GM23338 (cell line): Measurements from ENCODE around the gene NGLY1. TPM values are rescaled to one million over a fixed set of nuclear protein-coding genes. Genes with fewer than 3 reads are reported as not detected.

ENCODE experiments used
- ATAC-seq: fragments of 200-7000 bp; cut with Tn5 transposase; 3 replicates; pipeline ENCODE4 v1.9.1; 2020
- DNase-seq: peaks from one replicate; pipeline ENCODE4 v3.0.0-alpha.2; 2015; ENCODE audit warnings: low spot score
- H2AFZ ChIP-seq: fragments of 200-600 bp; sonication (generic); 2 replicates; pipeline ENCODE4 v1.8.0; 2016; ENCODE audit warnings: antibody characterized with exemption, mild to moderate bottlenecking, moderate library complexity
- H3F3A ChIP-seq: fragments of 200-600 bp; sonication (generic); replicated peaks from 2 replicates; pipeline ENCODE4 v1.8.0; 2017; ENCODE audit warnings: antibody characterized with exemption, mixed run types, low read depth
- H3K27ac ChIP-seq: fragments of 200-600 bp; sonication (generic); 2 replicates; pipeline ENCODE4 v1.6.1; 2016; ENCODE audit warnings: low read depth
- H3K27me3 ChIP-seq: fragments of 200-600 bp; sonication (generic); 2 replicates; pipeline ENCODE4 v1.8.0; 2016; ENCODE audit warnings: mild to moderate bottlenecking, mixed run types, moderate library complexity; ENCODE audit not compliant: insufficient read depth
- H3K36me3 ChIP-seq: fragments of 200-600 bp; sonication (generic); 2 replicates; pipeline ENCODE4 v1.8.0; 2016; ENCODE audit warnings: mild to moderate bottlenecking; ENCODE audit not compliant: insufficient read depth
- H3K4me1 ChIP-seq: fragments of 200-600 bp; sonication (generic); 2 replicates; pipeline ENCODE4 v1.8.0; 2016; ENCODE audit warnings: mild to moderate bottlenecking, moderate library complexity; ENCODE audit not compliant: insufficient read depth
- H3K4me2 ChIP-seq: fragments of 200-600 bp; sonication (generic); 2 replicates; pipeline ENCODE4 v1.7.1; 2017; ENCODE audit warnings: mixed run types
- H3K4me3 ChIP-seq: fragments of 200-600 bp; sonication (generic); 2 replicates; pipeline ENCODE4 v1.6.1; 2016; ENCODE audit warnings: mixed run types
- H3K79me2 ChIP-seq: fragments of 200-600 bp; sonication (generic); replicated peaks from 2 replicates; pipeline ENCODE4 v1.8.0; 2017; ENCODE audit warnings: mild to moderate bottlenecking; ENCODE audit not compliant: insufficient read depth
- H3K9me2 ChIP-seq: fragments of 200-600 bp; sonication (generic); 2 replicates; pipeline ENCODE4 v1.8.0; 2017; ENCODE audit not compliant: insufficient read depth
- H4K20me1 ChIP-seq: fragments of 200-600 bp; sonication (generic); replicated peaks from 2 replicates; pipeline ENCODE4 v1.8.0; 2017; ENCODE audit warnings: mild to moderate bottlenecking; ENCODE audit not compliant: insufficient read depth
- H3K27ac Mint-ChIP-seq: 2 replicates; pipeline ENCODE4 v1.8.0; 2020; ENCODE audit warnings: inconsistent platforms, mild to moderate bottlenecking, moderate library complexity, mixed read lengths
- H3K27me3 Mint-ChIP-seq: 3 replicates; pipeline ENCODE4 v1.8.0; 2022; ENCODE audit warnings: low read depth, mild to moderate bottlenecking, moderate library complexity, mixed read lengths, inconsistent platforms; ENCODE audit not compliant: insufficient read depth, poor library complexity
- H3K36me3 Mint-ChIP-seq: 3 replicates; pipeline ENCODE4 v1.8.0; 2021; ENCODE audit warnings: low read depth, mild to moderate bottlenecking, inconsistent platforms, moderate library complexity, mixed read lengths
- H3K4me1 Mint-ChIP-seq: 3 replicates; pipeline ENCODE4 v1.8.0; 2020; ENCODE audit warnings: mild to moderate bottlenecking, inconsistent platforms, mixed read lengths
- H3K4me3 Mint-ChIP-seq: 3 replicates; pipeline ENCODE4 v1.8.0; 2021; ENCODE audit warnings: moderate library complexity, mild to moderate bottlenecking, inconsistent platforms, mixed read lengths
- H3K9me3 Mint-ChIP-seq: 3 replicates; pipeline ENCODE4 v1.8.0; 2020; ENCODE audit warnings: moderate library complexity, mild to moderate bottlenecking, inconsistent platforms, mixed read lengths
- CREB1 ChIP-seq: fragments of 250-450 bp; sonication (Bioruptor Pico); IDR thresholded peaks from 2 replicates; pipeline ENCODE4 v1.5.0; 2020; ENCODE audit warnings: low read depth, mild to moderate bottlenecking, moderate library complexity
- EZH2 ChIP-seq: fragments of 200-600 bp; sonication (generic); IDR thresholded peaks from one replicate; pipeline ENCODE4 v1.8.0; 2017; ENCODE audit warnings: antibody characterized with exemption, mild to moderate bottlenecking, low read depth; ENCODE audit not compliant: unreplicated experiment
- EZH2phosphoT487 ChIP-seq: fragments of 200-600 bp; sonication (generic); IDR thresholded peaks from one replicate; pipeline ENCODE4 v1.8.1; 2018; ENCODE audit warnings: antibody characterized with exemption; ENCODE audit not compliant: unreplicated experiment
- JUNB ChIP-seq: IDR thresholded peaks from one replicate; pipeline ENCODE4 v1.6.1; 2016; ENCODE audit warnings: antibody characterized with exemption; ENCODE audit not compliant: unreplicated experiment
- NANOG ChIP-seq: IDR thresholded peaks from 2 replicates; pipeline ENCODE4 v1.6.1; 2016; ENCODE audit warnings: antibody characterized with exemption, borderline replicate concordance
- POLR2AphosphoS5 ChIP-seq: IDR thresholded peaks from 2 replicates; pipeline ENCODE4 v1.6.1; 2016; ENCODE audit warnings: antibody characterized with exemption, low read depth
- REST ChIP-seq: IDR thresholded peaks from one replicate; pipeline ENCODE4 v1.6.1; 2018; ENCODE audit warnings: antibody characterized with exemption; ENCODE audit not compliant: unreplicated experiment
- STAT1 ChIP-seq: IDR thresholded peaks from one replicate; pipeline ENCODE4 v1.6.1; 2016; ENCODE audit warnings: antibody characterized with exemption; ENCODE audit not compliant: unreplicated experiment
- ZNF331 ChIP-seq: fragments of 250-450 bp; sonication (Bioruptor Pico); IDR thresholded peaks from 2 replicates; pipeline ENCODE4 v1.5.0; 2020; ENCODE audit warnings: low read depth, mild to moderate bottlenecking, moderate library complexity
- ZNF462 ChIP-seq: fragments of 250-450 bp; sonication (Bioruptor Pico); IDR thresholded peaks from 2 replicates; pipeline ENCODE4 v1.5.0; 2020; ENCODE audit warnings: mild to moderate bottlenecking, moderate library complexity
- polyA plus RNA-seq: library from polyadenylated mRNA; unstranded; fragments of >200 nt; fragmentation: Nextera tagmentation; extraction: Ambion mirVana; gene quantifications from 2 replicates; pipeline ENCODE4 v1.2.1, GENCODE V29; 2016
- total RNA-seq: library from RNA; depleted of rRNA; stranded (reverse); fragments of >200 nt; shearing (Covaris generic); gene quantifications from 2 replicates; pipeline ENCODE4 v1.2.3, GENCODE V29; 2014
- TF ChIP-seq, protein P1 (sequence below), 2 experiments: fragments of 200-600 bp in 1 of 2; sonication (generic) in 1 of 2; conservative IDR thresholded peaks; 2 replicates each; pipeline versions ENCODE4 v1.5.1 to v1.6.1; 2016 to 2017; ENCODE audit warnings: antibody characterized with exemption in 2 of 2, low read depth in 2 of 2, mild to moderate bottlenecking in 2 of 2, moderate library complexity in 1 of 2
- TF ChIP-seq, protein P2 (sequence below): IDR thresholded peaks from 2 replicates; pipeline ENCODE4 v1.6.1; 2016; ENCODE audit warnings: antibody characterized with exemption

NGLY1 gene
- total and polyA plus RNA-seq, 2 experiments from 2014 or later, result 20.4 to 43.5 TPM

GRCh38 chr3:25826510-25826909 is 43.3 kb upstream of the NGLY1 start:
- no peak overlapping the region for H3K4me2 ChIP-seq
- H3K4me1 Mint-ChIP-seq, result peaks cover under 1% of the 10 kb centered on the region; the same call in 1 of the 3 replicates
- no peaks in the 10 kb centered on the region for H4K20me1 ChIP-seq
- no peak overlapping the region for H2AFZ ChIP-seq
- H3K27me3 ChIP-seq, result no peaks in the 10 kb centered on the region
- no peaks in the 10 kb centered on the region for H3K9me3 Mint-ChIP-seq
- H3K4me3 ChIP-seq, result no peak overlapping the region
- H3K36me3 Mint-ChIP-seq, result no peaks in the 10 kb centered on the region
- H3K27me3 Mint-ChIP-seq, result no peaks in the 10 kb centered on the region
- peaks cover 2% of the 10 kb centered on the region; the same call in 1 of the 2 replicates for H3K4me1 ChIP-seq
- no peak overlapping the region for H3K27ac Mint-ChIP-seq
- ATAC-seq, result no peak
- no peaks in the 10 kb centered on the region for H3K36me3 ChIP-seq
- DNase-seq, result no peak
- H3K79me2 ChIP-seq, result no peaks in the 10 kb centered on the region
- H3F3A ChIP-seq, result no peaks in the 10 kb centered on the region
- H3K9me2 ChIP-seq, result 0 out of 2 replicates have a peak, but pooled peaks cover 3% of the 10 kb centered on the region
- no peak overlapping the region for H3K4me3 Mint-ChIP-seq
- TF ChIP-seq EZH2, result no peak
- no peak for TF ChIP-seq POLR2AphosphoS5
- no peak for TF ChIP-seq STAT1
- TF ChIP-seq, protein P1, sequence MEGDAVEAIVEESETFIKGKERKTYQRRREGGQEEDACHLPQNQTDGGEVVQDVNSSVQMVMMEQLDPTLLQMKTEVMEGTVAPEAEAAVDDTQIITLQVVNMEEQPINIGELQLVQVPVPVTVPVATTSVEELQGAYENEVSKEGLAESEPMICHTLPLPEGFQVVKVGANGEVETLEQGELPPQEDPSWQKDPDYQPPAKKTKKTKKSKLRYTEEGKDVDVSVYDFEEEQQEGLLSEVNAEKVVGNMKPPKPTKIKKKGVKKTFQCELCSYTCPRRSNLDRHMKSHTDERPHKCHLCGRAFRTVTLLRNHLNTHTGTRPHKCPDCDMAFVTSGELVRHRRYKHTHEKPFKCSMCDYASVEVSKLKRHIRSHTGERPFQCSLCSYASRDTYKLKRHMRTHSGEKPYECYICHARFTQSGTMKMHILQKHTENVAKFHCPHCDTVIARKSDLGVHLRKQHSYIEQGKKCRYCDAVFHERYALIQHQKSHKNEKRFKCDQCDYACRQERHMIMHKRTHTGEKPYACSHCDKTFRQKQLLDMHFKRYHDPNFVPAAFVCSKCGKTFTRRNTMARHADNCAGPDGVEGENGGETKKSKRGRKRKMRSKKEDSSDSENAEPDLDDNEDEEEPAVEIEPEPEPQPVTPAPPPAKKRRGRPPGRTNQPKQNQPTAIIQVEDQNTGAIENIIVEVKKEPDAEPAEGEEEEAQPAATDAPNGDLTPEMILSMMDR (conservative IDR thresholded peaks at IDR 0.05; ENCODE audit: low read depth in 2 of 2), result no peak
- no peak for TF ChIP-seq REST
- TF ChIP-seq, protein P2, sequence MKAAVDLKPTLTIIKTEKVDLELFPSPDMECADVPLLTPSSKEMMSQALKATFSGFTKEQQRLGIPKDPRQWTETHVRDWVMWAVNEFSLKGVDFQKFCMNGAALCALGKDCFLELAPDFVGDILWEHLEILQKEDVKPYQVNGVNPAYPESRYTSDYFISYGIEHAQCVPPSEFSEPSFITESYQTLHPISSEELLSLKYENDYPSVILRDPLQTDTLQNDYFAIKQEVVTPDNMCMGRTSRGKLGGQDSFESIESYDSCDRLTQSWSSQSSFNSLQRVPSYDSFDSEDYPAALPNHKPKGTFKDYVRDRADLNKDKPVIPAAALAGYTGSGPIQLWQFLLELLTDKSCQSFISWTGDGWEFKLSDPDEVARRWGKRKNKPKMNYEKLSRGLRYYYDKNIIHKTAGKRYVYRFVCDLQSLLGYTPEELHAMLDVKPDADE, result no peak
- no peak for TF ChIP-seq JUNB
- no peak for TF ChIP-seq CREB1
- TF ChIP-seq NANOG, result no peak
- no peak for TF ChIP-seq ZNF462 (CRISPR knock-in tag)
- TF ChIP-seq ZNF331 (CRISPR knock-in tag), result no peak
- TF ChIP-seq EZH2phosphoT487, result no peak
- no peak overlapping the region for H3K27ac ChIP-seq
